Lung microvascular endothelial cell (primary cell): ENCODE measurements around the gene SPATS2. TPM values are rescaled to one million over a fixed set of nuclear protein-coding genes. Genes with fewer than 3 reads are reported as not detected.
"Not testable (repeated sequence)": the region's sequence is repeated elsewhere in the genome, so short reads cannot be mapped to it uniquely, and the experiment has no call there.

Experiments used
- DNase-seq, 2 donors: peaks; one replicate each; pipeline versions ENCODE4 v3.0.0 to v3.0.0-alpha.2; 2010; ENCODE audit warnings: low read depth in 2 of 2
- total RNA-seq: library from RNA; depleted of rRNA; stranded (reverse); fragments of >200 nt; gene quantifications from 2 replicates; pipeline ENCODE4 v1.2.1, GENCODE V29; 2014

Gene SPATS2
- 11.7 and 18.3 TPM in 2 replicates for total RNA-seq

- DNase-seq = peak; percentile 64 to 70
These were observed at the start of gene SPATS2 for GRCh38 chr12:49367381-49368239. TSS of gene SPATS2 (plus strand) at chr12:49367462. CDS start at chr12:49461013, 93,551 bp downstream.

- DNase-seq = not testable (repeated sequence)
These were observed 46.7 kb upstream of the SPATS2 start for GRCh38 chr12:49320411-49321103.

- DNase-seq = no peak
These were observed 44.9 kb upstream of the SPATS2 start for GRCh38 chr12:49322367-49322707.

GRCh38 chr12:49322708-49323523 lies 44.3 kb upstream of the SPATS2 start, which contains the start of gene TROAP:
TSS of gene TROAP (plus strand) at chr12:49323255. CDS start at chr12:49323609, 354 bp downstream.
- peak; percentile 99 for DNase-seq

GRCh38 chr12:49323524-49324097 lies 43.7 kb upstream of the SPATS2 start:
- no peak for DNase-seq

GRCh38 chr12:49325606-49326005 lies 41.7 kb upstream of the SPATS2 start:
- DNase-seq = no peak

- DNase-seq = no peak
These were observed 39.9 kb upstream of the SPATS2 start for GRCh38 chr12:49327368-49327767.

GRCh38 chr12:49327887-49328286 lies 39.4 kb upstream of the SPATS2 start:
- DNase-seq = no peak

- DNase-seq = no peak
These were observed 38.4 kb upstream of the SPATS2 start for GRCh38 chr12:49328816-49329215.

- DNase-seq = no peak
These were observed 37.1 kb upstream of the SPATS2 start for GRCh38 chr12:49330032-49330619.

- DNase-seq = no peak
These were observed 36.5 kb upstream of the SPATS2 start for GRCh38 chr12:49330631-49331379.

- DNase-seq = peak; percentile 87 to 88
These were observed 35.7 kb upstream of the SPATS2 start for GRCh38 chr12:49331380-49332222.

- no peak for DNase-seq
These were observed 34.8 kb upstream of the SPATS2 start for GRCh38 chr12:49332441-49332861.

- DNase-seq = peak; percentile 15 to 18
These were observed 34.3 kb upstream of the SPATS2 start for GRCh38 chr12:49332891-49333371.

GRCh38 chr12:49333778-49334177 lies 33.5 kb upstream of the SPATS2 start:
- DNase-seq = not testable (repeated sequence)

GRCh38 chr12:49334226-49334625 lies 33.0 kb upstream of the SPATS2 start:
- DNase-seq = no peak

- DNase-seq = no peak
These were observed 32.6 kb upstream of the SPATS2 start for GRCh38 chr12:49334681-49335080.

GRCh38 chr12:49335118-49335954 lies 31.9 kb upstream of the SPATS2 start:
- no peak for DNase-seq
